ENCODE results near the gene SOBP.

The SOBP gene

GRCh38 chr6:107557698-107558097 lies 67.8 kb downstream of the SOBP start:
- H3K4me3 ChIP-seq (ENCODE audit: low read depth, low read length) = no peak overlapping the region
- DNase-seq (ENCODE audit: low read depth) = no peak
- TF ChIP-seq, protein P1, sequence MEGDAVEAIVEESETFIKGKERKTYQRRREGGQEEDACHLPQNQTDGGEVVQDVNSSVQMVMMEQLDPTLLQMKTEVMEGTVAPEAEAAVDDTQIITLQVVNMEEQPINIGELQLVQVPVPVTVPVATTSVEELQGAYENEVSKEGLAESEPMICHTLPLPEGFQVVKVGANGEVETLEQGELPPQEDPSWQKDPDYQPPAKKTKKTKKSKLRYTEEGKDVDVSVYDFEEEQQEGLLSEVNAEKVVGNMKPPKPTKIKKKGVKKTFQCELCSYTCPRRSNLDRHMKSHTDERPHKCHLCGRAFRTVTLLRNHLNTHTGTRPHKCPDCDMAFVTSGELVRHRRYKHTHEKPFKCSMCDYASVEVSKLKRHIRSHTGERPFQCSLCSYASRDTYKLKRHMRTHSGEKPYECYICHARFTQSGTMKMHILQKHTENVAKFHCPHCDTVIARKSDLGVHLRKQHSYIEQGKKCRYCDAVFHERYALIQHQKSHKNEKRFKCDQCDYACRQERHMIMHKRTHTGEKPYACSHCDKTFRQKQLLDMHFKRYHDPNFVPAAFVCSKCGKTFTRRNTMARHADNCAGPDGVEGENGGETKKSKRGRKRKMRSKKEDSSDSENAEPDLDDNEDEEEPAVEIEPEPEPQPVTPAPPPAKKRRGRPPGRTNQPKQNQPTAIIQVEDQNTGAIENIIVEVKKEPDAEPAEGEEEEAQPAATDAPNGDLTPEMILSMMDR (IDR thresholded peaks at IDR 0.05; ENCODE audit: insufficient read depth, low read depth, low read length, missing control alignments) = no peak

- no peak for DNase-seq (ENCODE audit: low read depth)
- H3K4me3 ChIP-seq (ENCODE audit: low read depth, low read length) = no peak overlapping the region
- TF ChIP-seq, protein P1 (IDR thresholded peaks at IDR 0.05; ENCODE audit: insufficient read depth, low read depth, low read length, missing control alignments) = no peak
These were observed 70.7 kb downstream of the SOBP start for GRCh38 chr6:107560657-107561056.

GRCh38 chr6:107561306-107561705 lies 71.4 kb downstream of the SOBP start:
- H3K4me3 ChIP-seq (ENCODE audit: low read depth, low read length) = no peak overlapping the region
- DNase-seq (ENCODE audit: low read depth) = no peak
- TF ChIP-seq, protein P1 (IDR thresholded peaks at IDR 0.05; ENCODE audit: insufficient read depth, low read depth, low read length, missing control alignments) = no peak

- DNase-seq (ENCODE audit: low read depth) = no peak
- TF ChIP-seq, protein P1 (IDR thresholded peaks at IDR 0.05; ENCODE audit: insufficient read depth, low read depth, low read length, missing control alignments) = no peak
- H3K4me3 ChIP-seq (ENCODE audit: low read depth, low read length) = no peak overlapping the region
These were observed 74.0 kb downstream of the SOBP start for GRCh38 chr6:107563694-107564588.

- no peak overlapping the region for H3K4me3 ChIP-seq (ENCODE audit: low read depth, low read length)
- no peak for DNase-seq (ENCODE audit: low read depth)
- TF ChIP-seq, protein P1 (IDR thresholded peaks at IDR 0.05; ENCODE audit: insufficient read depth, low read depth, low read length, missing control alignments) = no peak
These were observed 74.7 kb downstream of the SOBP start for GRCh38 chr6:107564589-107564951.

GRCh38 chr6:107565165-107565723 lies 75.3 kb downstream of the SOBP start:
- DNase-seq (ENCODE audit: low read depth) = no peak
- TF ChIP-seq, protein P1 (IDR thresholded peaks at IDR 0.05; ENCODE audit: insufficient read depth, low read depth, low read length, missing control alignments) = no peak
- H3K4me3 ChIP-seq (ENCODE audit: low read depth, low read length) = no peak overlapping the region
